ENCODE measurements around the gene NINJ2.

GRCh38 chr12:527729-528128 lies 135.5 kb downstream of the NINJ2 start:
- TF ChIP-seq CTCF (IDR thresholded peaks at IDR 0.05) (no peak), GATA2 (CRISPR knock-in tag; IDR thresholded peaks at IDR 0.05) (no peak), REST (IDR thresholded peaks at IDR 0.05; ENCODE audit: low read depth, low read length) (no peak), NFIC (IDR thresholded peaks at IDR 0.05; ENCODE audit: borderline replicate concordance) (no peak), RAD21 (IDR thresholded peaks at IDR 0.05; ENCODE audit: low read length) (no peak), CHD2 (IDR thresholded peaks at IDR 0.05; ENCODE audit: low read length, partially characterized antibody) (no peak), EP300 (IDR thresholded peaks at IDR 0.05; ENCODE audit: borderline replicate concordance in 1 of 2, low read depth in 1 of 2, low read length in 1 of 2) (no peak), TAF1 (IDR thresholded peaks at IDR 0.05; ENCODE audit: borderline replicate concordance, low read depth, low read length) (no peak), RCOR1 (IDR thresholded peaks at IDR 0.05; ENCODE audit: low read length) (no peak)
- TF ChIP-seq, protein P1, sequence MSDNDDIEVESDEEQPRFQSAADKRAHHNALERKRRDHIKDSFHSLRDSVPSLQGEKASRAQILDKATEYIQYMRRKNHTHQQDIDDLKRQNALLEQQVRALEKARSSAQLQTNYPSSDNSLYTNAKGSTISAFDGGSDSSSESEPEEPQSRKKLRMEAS (IDR thresholded peaks at IDR 0.05; ENCODE audit: low read depth), result no peak
